Measurements from ENCODE around the gene NPHP4. TPM values are rescaled to one million over a fixed set of nuclear protein-coding genes. Genes with fewer than 3 reads are reported as not detected.

Gene NPHP4
- total RNA-seq, 4 donors from 2014 or later, result 11.2 to 24.5 (median 18.2) TPM

- no peak overlapping the region for H3K4me3 ChIP-seq (ENCODE audit: low read depth, poor library complexity, severe bottlenecking)
- DNase-seq (ENCODE audit: low spot score in 2 of 2), result no peak
- WGBS, 2 donors, result 93% methylated on average over 13 of the region's 13 CpGs
- intact Hi-C loops (cut with DNase I; ENCODE audit: low total_unique reads), result no loop called here
- no peak for TF ChIP-seq POLR2A (IDR thresholded peaks at IDR 0.05)
- no peak for TF ChIP-seq CTCF (IDR thresholded peaks at IDR 0.05)
These were observed 103.5 kb downstream of the NPHP4 start for GRCh38 chr1:5888606-5889211.

- DNase-seq (ENCODE audit: low spot score in 2 of 2), result no peak
- H3K4me3 ChIP-seq (ENCODE audit: low read depth, poor library complexity, severe bottlenecking), result no peak overlapping the region
- WGBS, 2 donors, result 81 to 88% methylated on average over 13 to 14 of the region's 15 CpGs
- intact Hi-C loops (cut with DNase I; ENCODE audit: low total_unique reads), result no loop called here
- TF ChIP-seq POLR2A (IDR thresholded peaks at IDR 0.05), result no peak
- no peak for TF ChIP-seq CTCF (IDR thresholded peaks at IDR 0.05)
These were observed 104.3 kb downstream of the NPHP4 start for GRCh38 chr1:5887971-5888361.

GRCh38 chr1:5887349-5887970 lies 104.8 kb downstream of the NPHP4 start:
- WGBS, 2 donors, result 95 to 96% methylated on average over 23 of the region's 23 CpGs
- intact Hi-C loops (cut with DNase I; ENCODE audit: low total_unique reads), result no loop called here
- no peak for DNase-seq (ENCODE audit: low spot score in 2 of 2)
- no peak overlapping the region for H3K4me3 ChIP-seq (ENCODE audit: low read depth, poor library complexity, severe bottlenecking)
- TF ChIP-seq CTCF (IDR thresholded peaks at IDR 0.05) (no peak), POLR2A (IDR thresholded peaks at IDR 0.05) (no peak)

GRCh38 chr1:5886541-5887348 lies 105.5 kb downstream of the NPHP4 start:
- no peak for TF ChIP-seq CTCF (IDR thresholded peaks at IDR 0.05)
- no peak for TF ChIP-seq POLR2A (IDR thresholded peaks at IDR 0.05)
- no peak overlapping the region for H3K4me3 ChIP-seq (ENCODE audit: low read depth, poor library complexity, severe bottlenecking)
- intact Hi-C loops (cut with DNase I; ENCODE audit: low total_unique reads), result no loop called here
- WGBS, 2 donors, result 94 to 97% methylated on average over 21 to 25 of the region's 25 CpGs
- no peak for DNase-seq (ENCODE audit: low spot score in 2 of 2)

- intact Hi-C loops (cut with DNase I; ENCODE audit: low total_unique reads), result no loop called here
- no peak for TF ChIP-seq POLR2A (IDR thresholded peaks at IDR 0.05)
- TF ChIP-seq CTCF (IDR thresholded peaks at IDR 0.05), result no peak
- WGBS, 2 donors, result 94 to 95% methylated on average over 10 of the region's 10 CpGs
- no peak overlapping the region for H3K4me3 ChIP-seq (ENCODE audit: low read depth, poor library complexity, severe bottlenecking)
- no peak for DNase-seq (ENCODE audit: low spot score in 2 of 2)
These were observed 106.1 kb downstream of the NPHP4 start for GRCh38 chr1:5886140-5886483.

Measured in lower leg skin (tissue), 4 donors.